ENCODE measurements around the gene COL4A2.

The COL4A2 gene

DNA sequence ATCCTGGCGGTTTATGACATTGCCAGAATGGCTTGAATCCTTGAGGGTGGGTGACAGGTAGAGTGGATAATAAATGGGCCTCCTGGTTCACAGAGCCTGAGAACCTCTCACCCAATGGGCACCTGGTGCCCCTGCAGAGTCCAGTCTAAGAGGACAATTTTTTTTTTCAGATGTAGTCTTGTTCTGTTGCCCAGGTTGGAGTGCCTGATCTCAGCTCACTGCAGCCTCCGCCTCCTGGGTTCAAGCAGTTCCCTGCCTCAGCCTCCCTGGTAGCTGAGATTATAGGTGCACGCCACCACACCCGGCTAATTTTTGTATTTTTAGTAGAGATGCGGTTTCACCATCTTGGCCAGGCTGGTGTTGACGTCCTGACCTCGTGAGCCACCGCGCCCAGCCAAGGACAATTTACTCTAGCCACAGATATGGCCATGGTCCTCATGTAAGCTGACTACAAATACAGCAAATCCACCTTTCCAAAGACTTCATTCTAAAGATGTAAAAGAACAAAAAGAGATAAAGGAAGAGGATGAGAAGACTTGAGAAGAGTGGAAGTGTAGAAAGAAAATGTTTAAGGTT lies 33.0 kb downstream of the COL4A2 start:
- DNase-seq (ENCODE audit: low spot score) = no peak

DNA sequence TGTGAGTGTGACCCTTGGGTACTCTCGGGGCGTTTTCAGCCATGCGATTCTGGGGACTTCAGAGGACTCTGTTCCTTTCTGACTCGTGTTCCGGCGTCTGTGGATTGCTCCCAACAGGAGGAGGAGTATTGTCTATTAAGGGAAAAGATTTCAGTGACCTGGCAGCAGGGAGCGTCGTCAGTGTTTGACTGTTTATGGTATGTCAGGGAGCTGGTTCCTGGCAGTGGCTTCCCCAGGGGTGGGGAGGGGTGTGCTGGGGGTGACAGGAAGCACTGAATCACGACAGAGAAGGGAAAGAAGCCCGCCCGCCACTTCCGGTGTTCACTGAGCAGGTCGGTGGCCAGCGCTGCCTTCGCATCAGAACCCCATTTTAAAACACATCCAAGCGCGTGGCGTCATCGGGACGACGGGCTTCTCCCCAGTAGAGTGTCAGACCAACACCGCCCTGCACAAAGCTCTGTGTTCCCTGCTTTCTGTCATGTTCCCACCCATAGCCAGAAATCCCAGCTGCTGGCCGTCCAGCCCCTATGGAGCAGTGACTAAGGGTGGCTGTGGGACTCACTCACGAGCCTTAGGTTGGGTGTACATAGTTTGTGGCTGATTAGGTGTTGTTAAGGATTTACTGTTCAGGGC lies 33.8 kb downstream of the COL4A2 start:
- DNase-seq (ENCODE audit: low spot score) = no peak

DNA sequence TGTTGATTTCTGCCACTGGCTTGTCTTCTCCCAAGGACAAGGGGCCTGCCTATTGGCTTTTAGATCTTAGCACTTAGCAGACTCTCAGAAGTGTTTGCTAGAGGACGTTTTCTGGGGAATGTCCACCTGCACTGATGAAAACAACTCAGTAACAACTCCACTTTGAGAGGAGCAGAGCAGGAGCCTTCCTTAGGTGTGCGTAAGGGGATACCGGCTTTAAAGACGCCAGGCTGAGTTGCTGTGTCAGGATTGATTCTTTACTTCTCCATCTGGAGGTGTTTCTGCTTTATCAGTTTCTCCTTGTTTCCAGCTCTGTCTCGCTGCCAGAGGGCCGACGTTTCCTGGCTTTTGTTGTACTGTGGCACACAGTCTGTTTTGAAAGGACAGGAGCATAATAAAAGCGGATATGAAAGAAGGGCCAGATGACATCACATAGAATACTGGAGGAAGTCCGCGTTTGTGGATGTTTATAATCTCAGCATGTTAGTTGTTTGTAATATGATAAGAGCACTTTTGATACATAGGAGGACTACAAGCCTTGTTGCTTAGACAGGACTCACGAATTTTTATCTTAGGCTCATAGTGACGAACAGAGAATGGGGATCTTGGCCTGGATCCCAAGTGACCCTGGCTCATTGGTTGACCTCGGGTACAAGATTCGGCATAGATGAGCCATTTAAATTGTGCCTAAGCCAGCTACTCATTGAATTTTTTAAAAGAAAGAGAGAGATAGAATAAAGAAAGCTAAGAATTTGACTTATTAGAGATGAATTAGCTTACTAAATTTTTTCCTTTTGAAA lies 34.6 kb downstream of the COL4A2 start:
- DNase-seq (ENCODE audit: low spot score) = no peak

DNA sequence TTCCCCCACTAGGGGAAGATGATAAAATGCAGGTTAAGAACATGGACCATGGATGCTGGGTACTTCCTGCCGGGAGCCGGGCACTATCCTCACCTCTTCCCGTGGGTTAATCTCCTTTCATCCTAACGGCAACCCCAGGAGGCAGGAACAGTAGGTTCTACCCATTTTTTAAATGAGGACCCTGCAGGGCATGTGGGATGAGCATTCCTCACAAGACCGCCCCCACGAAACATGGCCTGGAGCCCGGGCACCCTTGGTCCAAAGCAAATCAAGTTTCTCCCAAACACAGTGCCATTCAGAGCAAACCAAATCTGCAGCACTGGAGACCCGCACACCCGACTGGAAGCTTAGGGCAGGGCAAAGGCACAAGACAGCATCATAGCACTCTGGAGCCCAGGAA lies 35.4 kb downstream of the COL4A2 start:
- no peak for DNase-seq (ENCODE audit: low spot score)

DNA sequence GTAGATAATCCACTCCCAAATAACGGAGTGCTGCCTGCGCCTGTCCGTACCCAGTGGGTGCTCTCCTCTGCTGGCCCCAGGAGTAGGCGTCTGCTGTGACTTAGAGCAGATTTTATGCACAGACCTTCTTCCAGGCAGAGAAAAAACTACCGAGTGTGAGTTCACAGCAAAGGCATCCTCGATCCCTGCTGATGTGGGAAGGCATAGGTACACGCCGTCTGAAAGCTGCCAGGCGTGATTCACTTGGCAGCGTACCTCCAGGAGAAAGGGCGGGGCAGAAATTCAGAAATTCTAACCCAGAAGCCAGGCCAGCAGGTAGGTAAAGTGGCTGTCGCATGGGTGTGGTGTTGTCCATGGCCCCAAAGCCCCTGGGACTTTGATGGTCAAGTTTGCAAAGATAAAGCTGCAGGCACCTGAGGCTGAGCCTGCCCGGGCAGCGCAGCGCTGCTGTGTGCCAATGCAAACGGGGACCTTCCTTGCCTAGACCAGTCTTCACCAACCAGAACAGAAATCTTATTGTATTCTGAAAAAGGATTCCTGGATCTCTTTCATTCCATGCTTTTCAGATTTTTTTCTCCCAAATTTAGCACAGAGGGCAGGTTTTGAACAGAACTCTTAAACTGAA lies 36.3 kb downstream of the COL4A2 start:
- no peak for DNase-seq (ENCODE audit: low spot score)

DNA sequence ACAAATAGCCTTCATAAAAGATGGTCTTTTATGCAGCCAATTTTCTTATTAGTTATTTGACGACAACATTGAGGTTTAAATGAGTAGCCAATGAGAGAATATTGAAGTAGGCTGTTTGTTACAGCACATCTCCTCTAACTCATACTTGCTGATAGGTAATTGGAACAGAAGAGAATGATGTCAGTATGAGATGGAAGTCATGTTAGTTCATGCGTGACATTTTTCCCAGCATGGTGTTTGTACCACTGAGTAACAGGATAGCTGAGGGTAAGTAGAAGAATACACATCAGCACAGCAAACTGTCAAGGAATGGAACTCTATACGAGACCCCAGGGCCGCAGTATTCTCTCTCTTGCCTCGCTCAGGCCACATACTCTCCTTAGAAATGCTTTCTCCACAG lies 37.2 kb downstream of the COL4A2 start:
- DNase-seq (ENCODE audit: low spot score) = no peak

DNA sequence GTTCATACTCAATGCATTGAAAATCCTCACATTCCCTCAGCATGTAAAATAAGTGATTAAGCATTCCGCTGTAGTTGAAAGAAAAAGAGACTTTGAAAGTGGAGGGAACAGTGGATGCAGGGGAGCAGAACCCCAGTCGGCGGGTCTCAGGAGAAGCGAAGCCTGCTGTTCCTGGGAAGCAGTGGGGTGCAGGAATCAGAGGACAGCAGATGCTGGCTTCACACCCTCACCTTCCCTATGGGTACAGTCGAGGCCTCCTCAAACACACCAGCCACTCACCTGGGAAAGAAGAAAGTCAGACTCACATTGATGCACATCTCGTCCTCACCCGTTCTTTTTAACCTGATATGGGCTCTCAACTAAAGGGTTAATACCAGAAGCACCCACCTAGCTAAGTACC lies 38.2 kb downstream of the COL4A2 start:
- DNase-seq (ENCODE audit: low spot score) = no peak

DNA sequence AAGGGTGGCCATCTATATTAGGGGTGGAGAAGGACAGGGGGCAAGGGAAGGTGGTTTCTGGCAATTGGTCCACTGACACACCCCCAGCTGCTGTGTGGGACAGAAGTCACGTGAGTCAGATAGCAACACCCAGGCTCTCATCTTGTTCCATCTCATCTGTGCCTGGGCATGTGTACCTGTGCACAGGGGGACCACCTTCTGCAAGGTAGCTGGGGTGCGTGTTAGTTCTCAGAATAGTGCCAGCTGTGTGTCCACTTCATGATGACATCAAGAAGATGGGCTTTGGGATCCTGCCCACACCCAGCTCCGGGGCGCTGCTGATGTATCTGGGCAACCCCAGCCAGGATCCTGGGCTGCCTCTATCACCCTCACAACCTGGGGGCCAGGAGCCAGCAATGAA lies 38.6 kb downstream of the COL4A2 start:
- DNase-seq (ENCODE audit: low spot score) = no peak

DNA sequence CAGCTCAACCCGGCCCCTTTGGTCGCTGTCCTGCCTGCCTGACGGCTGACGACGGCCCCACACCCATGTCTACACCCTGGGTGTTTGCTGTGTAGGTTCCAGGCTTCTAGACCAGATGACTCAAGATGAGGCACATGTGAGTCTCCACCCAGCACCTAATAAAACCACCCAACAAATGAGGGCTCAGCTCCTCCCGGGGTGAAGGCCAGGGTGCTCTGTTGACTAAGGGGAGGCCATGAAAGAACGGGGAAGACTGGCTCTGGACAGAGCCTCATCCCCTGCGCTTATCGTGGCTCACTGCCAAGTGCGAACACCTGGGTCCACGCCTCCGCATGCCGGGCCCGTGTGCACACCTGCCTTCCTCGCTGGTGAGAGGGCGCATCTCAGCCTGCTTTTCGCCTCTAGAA lies 39.6 kb downstream of the COL4A2 start:
- no peak for DNase-seq (ENCODE audit: low spot score)

DNA sequence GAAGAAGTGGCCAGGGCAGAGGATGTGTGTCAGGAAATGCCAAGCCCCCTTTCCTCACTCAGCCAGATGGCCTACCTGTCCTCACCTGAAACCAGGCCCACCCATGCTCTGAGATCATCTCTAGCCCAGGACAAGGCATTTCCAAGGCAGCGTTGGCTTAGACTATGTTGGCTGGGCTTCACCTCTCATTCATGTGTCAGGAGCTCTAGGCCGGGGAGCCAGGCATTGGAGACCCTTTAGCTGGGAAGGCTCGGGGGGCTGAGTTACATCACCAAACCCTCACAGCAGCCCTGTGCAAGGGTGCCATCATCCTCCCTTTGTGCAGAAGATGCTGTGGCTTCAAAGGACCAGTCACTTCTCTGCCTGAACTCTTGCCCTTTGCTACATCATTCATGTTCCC lies 40.0 kb downstream of the COL4A2 start:
- no peak for DNase-seq (ENCODE audit: low spot score)

DNA sequence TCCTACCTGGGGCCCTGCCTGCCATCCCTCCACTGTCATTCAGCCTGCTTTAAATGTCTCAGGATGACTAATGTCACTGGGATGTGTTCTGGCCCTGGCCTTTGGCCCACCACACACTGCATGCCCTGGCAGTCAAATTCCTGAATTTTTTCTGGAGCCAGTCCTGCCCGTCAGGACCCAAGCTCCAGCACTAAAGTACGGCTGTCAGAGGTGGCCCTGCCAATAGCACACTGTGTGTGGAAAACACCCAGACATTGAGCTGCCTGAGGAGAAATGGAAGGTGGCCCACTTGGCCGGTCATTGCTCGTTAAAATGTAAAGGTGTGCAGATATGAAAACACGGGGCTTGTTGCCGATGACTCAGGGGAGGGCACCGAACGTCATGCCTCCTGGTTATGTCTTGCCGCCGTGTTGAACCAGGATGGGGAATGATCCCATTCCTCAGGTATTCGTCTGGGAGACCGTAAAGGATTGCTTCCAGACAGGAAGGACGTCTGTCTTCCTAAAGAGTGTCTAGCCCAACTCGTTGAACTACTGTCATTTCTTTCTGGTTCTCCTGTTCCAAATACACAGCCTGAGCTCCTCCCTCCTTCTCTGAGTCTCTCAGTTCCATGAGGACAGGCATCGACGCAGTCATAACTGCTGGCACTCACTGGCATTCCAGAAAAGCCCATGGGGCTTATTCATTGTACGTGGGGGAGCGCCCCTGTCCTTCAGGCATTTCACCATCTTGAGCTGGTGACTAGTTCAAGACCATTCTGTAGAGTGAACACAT lies 40.6 kb downstream of the COL4A2 start:
- DNase-seq (ENCODE audit: low spot score) = no peak

DNA sequence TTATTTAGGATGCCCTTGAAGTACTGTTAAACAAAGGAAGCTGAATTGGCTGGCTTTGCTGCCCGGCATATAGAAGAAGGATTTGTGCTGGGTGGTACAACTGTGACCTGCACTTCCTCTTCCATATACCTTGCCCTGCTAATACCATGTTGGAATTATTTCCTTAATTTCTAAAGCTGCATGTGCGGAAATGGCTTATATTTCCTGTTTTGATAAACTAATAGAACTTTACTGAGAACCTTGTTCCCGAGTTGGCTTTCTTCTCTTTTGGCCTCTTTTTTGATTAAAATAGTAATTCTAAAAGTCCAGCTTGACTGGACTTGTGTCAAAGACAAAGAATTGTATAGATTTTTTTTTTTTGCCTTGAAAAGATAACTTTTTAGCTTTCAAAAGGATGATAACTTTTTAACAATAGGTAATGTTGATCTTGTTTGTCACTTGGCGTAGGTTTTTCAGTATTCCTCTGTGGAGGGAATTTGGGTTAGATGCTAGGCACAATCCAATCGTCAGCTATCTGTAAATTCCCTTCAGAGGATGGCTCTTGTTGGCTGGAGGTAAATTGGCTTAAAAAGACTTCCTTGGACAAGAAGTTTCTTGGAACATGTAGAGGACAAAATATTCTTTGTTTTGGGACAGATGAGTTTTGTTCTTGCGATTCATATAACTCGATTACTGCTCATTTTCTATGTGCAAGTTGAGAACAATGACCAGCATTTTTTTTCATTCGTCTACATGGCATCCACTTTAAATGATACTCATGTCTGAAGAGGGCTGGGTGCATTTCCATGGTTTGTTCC lies 41.4 kb downstream of the COL4A2 start:
- no peak for DNase-seq (ENCODE audit: low spot score)

DNA sequence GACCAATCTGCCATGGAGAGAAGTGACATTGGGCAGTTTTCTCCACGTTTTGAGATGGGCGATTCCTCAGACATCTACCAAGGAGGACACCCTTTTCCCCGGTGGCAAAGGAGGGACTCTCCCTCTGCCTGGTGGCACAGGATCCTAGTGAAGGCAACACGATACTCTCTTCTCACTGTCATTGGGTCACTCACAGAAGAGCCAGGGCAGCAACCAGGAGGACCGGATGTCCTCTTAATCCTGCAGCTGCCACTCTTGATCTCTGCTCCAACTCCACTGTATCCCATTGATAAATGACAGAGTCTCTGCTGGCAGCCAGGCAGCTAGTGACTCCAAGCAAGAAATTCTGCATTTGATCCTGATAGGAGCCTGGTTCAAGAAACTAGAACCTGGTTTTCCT lies 42.2 kb downstream of the COL4A2 start:
- no peak for DNase-seq (ENCODE audit: low spot score)

DNA sequence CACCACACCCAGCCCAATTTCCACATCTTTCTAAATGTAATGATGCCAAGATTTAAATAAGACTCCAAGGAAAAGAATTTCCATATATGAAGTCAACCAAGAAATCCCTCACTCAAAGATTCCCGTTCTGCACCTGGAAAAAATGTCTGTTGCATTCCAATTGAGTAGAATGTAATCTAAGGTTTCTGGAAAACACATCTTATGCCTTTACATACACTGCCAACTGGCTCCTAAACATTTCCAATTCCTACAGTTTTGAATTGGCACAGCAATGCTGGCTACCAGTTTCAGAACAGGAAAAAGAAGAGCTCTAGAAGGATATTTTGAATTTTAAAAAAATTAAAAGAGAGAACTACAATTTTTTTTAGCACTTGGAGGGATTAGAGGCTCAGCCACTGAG lies 43.0 kb downstream of the COL4A2 start:
- no peak for DNase-seq (ENCODE audit: low spot score)

DNA sequence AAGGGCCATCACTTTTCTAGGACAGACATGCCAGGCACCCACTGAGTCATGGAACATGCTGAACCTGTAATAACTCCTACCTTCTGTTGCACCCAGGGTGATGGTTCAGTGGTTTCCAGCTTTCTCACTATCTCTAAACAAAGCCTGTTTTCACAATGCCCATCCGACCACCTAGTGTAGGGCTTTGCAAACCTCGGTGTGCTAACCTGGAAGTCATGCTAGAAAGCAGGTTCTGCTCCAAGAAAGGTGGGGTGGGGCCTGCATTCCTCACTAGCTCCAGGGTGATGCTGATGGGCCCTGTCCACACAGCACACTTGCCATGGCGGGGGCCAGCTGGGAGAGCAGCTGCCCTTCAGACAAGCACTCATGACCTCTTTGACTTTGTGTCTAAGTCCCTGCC lies 43.4 kb downstream of the COL4A2 start:
- no peak for DNase-seq (ENCODE audit: low spot score)

DNA sequence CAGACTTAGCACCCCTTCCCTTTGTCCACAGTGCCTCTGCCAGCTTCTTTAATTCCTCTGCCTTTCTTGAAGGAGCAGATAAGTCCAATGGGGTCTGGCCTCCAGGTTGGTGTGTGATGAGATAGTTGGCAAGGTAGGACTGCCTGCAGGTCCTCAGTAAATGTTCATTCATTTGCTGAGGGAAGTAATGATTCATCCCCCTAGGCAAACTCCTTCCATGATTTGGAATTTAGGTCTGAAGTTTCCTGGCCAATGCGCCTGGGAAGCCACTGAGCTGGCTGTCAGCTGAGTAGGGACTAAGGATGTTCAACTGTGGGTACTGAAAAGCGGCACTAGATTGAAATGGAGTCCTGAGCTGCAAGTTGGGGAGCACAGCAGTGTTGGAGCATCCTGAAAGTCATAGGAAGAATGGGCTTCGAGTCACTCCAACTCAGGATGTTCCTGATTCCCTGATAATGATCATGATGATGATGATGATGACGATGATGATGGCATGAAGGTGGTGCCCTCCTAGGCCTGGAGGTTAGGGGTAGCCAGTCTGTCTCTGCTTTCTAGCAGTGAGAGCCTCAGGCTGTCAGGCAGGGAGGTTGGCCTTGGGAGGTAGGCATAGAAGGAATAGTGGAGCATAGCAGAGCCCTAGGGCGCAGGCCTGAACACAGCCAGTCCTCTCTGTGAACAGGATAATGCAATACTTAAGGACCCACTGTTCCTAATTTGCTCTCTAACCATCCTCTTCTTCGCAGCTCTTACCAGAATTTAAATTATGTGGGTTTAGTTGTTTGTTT lies 44.7 kb downstream of the COL4A2 start:
- DNase-seq (ENCODE audit: low spot score) = no peak

DNA sequence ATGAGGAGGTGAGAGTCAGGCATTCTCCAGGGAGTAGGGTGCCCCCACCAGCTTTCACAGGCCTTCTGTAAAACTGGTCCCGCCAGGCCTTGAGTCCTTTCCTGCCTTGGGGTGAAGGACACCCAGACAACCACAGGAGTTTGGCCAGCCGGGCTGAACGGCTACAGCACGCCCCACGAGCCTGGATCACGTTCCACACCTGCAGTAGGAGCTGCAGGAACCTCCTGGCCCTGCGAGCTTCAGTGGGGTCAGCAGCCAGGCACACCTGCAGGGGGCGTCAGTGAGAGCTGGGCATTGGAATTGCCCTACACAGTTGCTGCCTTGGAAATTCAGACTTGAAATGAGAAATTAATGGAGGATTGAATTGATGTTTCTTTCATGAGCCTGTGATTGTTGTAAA lies 45.7 kb downstream of the COL4A2 start:
- DNase-seq (ENCODE audit: low spot score) = no peak

DNA sequence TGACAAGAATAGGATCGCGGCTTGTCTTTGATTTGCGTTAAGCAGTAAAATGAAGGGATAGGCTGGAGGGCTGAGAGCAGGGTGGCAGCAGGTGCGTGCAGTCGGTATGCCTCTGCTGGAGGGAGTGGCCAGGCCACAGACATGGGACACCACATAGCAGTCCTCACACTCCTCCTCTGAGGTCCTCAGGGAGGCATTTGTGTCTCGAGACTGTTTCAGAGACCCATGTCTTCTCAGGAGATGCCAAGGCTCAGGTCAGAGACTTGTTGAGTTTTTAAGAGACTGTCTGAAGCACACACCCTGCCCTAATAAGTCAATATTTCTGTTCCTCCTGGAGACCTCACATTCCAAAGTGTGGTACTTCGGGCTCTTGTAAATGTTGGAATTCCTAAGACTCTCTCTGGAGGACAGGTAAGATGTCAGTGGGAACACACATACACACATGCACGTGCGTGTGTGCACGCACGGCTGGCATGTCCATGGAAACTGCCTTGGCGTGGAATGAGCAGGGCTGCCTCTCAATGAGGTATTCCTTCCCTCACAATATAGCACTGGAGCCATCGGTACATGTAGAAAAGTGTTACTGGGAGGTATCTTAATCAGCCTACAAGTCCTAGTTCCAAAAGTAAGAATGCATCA lies 46.4 kb downstream of the COL4A2 start:
- no peak for DNase-seq (ENCODE audit: low spot score)

DNA sequence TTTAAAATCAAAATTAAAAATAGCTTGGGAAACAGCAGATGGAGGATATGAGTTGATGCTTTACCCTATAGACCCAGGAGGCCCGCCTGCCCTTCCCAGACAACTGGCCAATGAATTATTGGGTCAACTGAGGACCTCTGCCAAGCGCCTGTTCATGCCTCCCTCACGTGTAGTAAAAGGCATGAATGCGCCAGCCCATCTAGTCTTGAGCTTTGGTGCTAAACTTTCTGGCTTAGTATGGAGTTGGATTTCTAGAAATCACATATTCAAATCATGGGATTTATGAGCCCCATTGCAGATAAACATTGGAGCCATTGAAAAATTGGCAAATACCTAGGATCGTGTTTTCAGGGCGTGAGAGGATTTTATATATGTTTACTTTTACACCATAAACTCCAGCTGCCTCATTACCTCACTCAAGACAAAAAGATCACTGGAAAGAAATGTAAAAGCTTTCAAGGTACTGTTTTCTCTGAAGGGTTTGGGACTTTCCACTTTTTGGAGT lies 47.1 kb downstream of the COL4A2 start:
- DNase-seq (ENCODE audit: low spot score) = no peak
